Thoracic aorta (tissue), 2 donors: Measurements from ENCODE around the gene ATP2C2. TPM values are rescaled to one million over a fixed set of nuclear protein-coding genes. Genes with fewer than 3 reads are reported as not detected.

ENCODE experiments used
- ATAC-seq: fragments of 150-250 bp; one replicate; pipeline ENCODE4 v1.8.0; 2017; ENCODE audit warnings: low read depth; ENCODE audit not compliant: insufficient number of reproducible peaks, low FRiP score
- DNase-seq: peaks from one replicate; pipeline ENCODE4 v3.0.0-alpha.2; 2020; ENCODE audit warnings: low spot score
- H3K27ac ChIP-seq, 2 donors: fragments of 200-600 bp; sonication (generic); 1 replicate in 1 of 2; 2 replicates in 1 of 2; pipeline ENCODE4 v1.5.1; 2016; ENCODE audit warnings: mild to moderate bottlenecking in 2 of 2, moderate library complexity in 2 of 2
- H3K27me3 ChIP-seq: fragments of 200-600 bp; sonication (generic); replicated peaks from 2 replicates; pipeline ENCODE4 v1.6.0; 2016; ENCODE audit warnings: mild to moderate bottlenecking; ENCODE audit not compliant: insufficient read depth
- H3K36me3 ChIP-seq: fragments of 200-600 bp; sonication (generic); one replicate; pipeline ENCODE4 v1.5.1; 2016
- H3K4me1 ChIP-seq, 2 donors: fragments of 200-600 bp; sonication (generic); 1 replicate in 1 of 2; 2 replicates in 1 of 2; pipeline versions ENCODE4 v1.5.1 to v1.6.0; 2016; ENCODE audit warnings: low read depth in 2 of 2, mild to moderate bottlenecking in 1 of 2; ENCODE audit not compliant: control insufficient read depth in 1 of 2
- H3K4me3 ChIP-seq: fragments of 200-600 bp; sonication (generic); 2 replicates; pipeline ENCODE4 v1.5.1; 2016; ENCODE audit warnings: mild to moderate bottlenecking
- H3K9me3 ChIP-seq: fragments of 200-600 bp; sonication (generic); 2 replicates; pipeline ENCODE4 v1.5.1; 2016
- total RNA-seq, 2 donors: library from RNA; depleted of rRNA; stranded (reverse); fragments of >200 nt; gene quantifications; one replicate each; pipeline versions ENCODE4 v1.1.0 to v1.2.3, GENCODE V29; 2016
- TF ChIP-seq, protein P1 (sequence below): fragments of 200-600 bp; sonication (generic); IDR thresholded peaks from one replicate; pipeline ENCODE4 v1.5.1; 2019; ENCODE audit warnings: antibody characterized with exemption

ATP2C2 gene
- total RNA-seq, 2 donors from 2014 or later, result 0.28 to 0.54 TPM

DNA sequence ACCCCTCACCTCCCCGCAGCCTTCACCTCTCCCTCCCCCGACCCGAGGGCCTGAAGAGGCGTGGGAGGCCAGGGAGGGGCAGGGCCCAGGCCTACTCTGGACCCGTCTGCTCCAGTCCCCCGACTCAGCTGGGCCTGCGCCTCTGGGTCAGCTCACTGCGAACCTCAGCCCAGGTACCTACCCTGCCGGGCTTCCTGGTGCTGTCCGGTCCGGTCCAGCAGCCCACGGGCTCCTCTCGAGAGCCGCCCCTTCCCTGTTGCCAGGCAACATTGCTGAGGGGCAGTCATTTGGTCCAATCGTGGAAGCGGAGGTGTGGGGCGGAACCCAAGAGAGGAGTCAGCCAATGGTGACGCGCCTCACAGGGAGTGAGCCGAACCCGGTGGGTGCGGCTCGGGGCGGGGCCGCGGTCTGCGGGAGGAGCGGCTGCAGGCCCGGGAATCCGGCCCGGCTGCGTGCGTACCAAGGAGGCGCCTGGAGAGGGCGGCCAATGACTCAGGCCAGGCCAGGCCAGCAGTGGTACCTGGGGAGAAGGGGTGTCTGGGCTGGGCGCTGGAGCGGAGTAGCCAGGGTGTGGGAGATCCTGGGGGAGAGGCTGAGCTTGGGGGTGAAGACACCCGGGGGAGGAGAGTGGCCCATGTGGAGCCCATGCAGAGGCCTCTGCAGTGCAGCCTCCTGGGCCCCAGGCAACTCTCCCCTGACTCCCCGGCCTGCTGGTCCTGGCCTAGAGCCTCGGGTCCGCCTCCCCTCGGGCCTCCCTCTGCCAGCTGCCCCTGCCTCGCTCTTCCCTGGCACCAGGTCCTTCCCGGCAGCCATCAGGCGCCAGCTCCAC is 136.3 kb downstream of the ATP2C2 start, which contains the start of gene MEAK7:
MEAK7 (minus strand) TSS at position 240 of the 829 bp plus-strand sequence. CDS start 6,573 bp downstream, outside the sequence.
- H3K4me3 ChIP-seq, result peak within 1 kb of the TSS; percentile 89
- H3K27me3 ChIP-seq, result no peaks in the 10 kb centered on the region
- DNase-seq (peak; percentile 95), ATAC-seq (peak; percentile 89)
- TF ChIP-seq, protein P1, sequence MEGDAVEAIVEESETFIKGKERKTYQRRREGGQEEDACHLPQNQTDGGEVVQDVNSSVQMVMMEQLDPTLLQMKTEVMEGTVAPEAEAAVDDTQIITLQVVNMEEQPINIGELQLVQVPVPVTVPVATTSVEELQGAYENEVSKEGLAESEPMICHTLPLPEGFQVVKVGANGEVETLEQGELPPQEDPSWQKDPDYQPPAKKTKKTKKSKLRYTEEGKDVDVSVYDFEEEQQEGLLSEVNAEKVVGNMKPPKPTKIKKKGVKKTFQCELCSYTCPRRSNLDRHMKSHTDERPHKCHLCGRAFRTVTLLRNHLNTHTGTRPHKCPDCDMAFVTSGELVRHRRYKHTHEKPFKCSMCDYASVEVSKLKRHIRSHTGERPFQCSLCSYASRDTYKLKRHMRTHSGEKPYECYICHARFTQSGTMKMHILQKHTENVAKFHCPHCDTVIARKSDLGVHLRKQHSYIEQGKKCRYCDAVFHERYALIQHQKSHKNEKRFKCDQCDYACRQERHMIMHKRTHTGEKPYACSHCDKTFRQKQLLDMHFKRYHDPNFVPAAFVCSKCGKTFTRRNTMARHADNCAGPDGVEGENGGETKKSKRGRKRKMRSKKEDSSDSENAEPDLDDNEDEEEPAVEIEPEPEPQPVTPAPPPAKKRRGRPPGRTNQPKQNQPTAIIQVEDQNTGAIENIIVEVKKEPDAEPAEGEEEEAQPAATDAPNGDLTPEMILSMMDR, result no peak
- H3K9me3 ChIP-seq, result no peaks in the 10 kb centered on the region
- peaks cover 2% of the 10 kb centered on the region for H3K36me3 ChIP-seq
- peaks cover 16 to 20% of the 10 kb centered on the region in 2 donors for H3K4me1 ChIP-seq
- H3K27ac ChIP-seq, result peak within 1 kb of the TSS; percentile 66 to 79

- ATAC-seq, result no peak
- no peaks in the 10 kb centered on the region for H3K36me3 ChIP-seq
- peaks cover 16 to 20% of the 10 kb centered on the region in 2 donors for H3K4me1 ChIP-seq
- H3K27me3 ChIP-seq, result no peaks in the 10 kb centered on the region
- H3K9me3 ChIP-seq, result no peaks in the 10 kb centered on the region
- no peak for DNase-seq
- H3K4me3 ChIP-seq, result peak overlapping the region; percentile 89
- H3K27ac ChIP-seq, result peak overlapping the region; percentile 40 to 79
- TF ChIP-seq, protein P1, result no peak
Observed at GRCh38 chr16:84505249-84506187, 137.2 kb downstream of the ATP2C2 start.

DNA sequence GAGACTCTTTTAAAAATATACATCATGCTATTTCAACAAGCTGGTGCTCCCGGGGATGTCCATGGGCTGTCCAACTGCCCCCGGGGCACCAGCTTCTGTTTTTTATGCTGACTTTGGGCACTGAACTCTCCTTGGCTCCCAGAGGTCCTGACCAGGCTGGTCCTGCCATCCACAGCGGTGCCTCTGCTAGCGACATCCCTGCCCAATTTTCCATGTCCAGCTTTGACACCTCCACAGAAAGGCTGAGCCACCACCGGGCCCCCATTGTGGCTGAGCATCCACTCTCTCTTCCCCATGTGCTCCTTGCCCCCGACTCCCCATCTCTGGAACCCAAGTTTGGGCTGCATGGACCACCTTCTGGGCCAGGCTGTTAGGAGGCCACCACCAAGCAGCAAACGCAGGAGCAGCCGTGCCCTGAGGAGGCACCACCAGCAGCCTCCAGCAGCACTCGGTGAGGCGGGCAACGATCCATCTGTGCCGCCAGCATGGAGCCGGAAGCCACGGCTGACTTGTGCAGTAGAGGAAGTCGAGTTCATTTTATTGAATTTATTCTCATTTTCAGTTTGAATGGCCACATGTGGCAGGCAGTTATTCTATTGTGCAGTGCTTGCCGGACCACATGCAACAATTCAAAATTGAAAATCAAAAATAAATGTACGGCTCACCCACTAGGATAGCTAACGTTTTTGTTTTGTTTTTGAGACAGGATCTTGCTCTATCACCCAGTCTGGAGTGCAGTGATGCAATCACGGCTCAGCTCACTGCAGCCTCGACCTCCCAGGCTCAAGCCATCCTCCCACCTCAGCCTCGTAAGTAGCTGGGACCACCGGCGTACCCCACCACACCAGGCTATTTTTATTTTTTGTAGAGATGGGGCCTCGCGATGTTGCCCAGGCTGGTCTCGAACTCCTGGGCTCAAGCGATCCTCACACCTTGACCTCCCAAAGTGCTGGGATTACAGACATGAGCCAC is 139.0 kb downstream of the ATP2C2 start:
- H3K4me1 ChIP-seq, result peaks cover 16 to 29% of the 10 kb centered on the region in 2 donors
- H3K4me3 ChIP-seq, result no peak overlapping the region
- no peaks in the 10 kb centered on the region for H3K27me3 ChIP-seq
- ATAC-seq (no peak), DNase-seq (no peak)
- H3K9me3 ChIP-seq, result no peaks in the 10 kb centered on the region
- no peaks in the 10 kb centered on the region for H3K36me3 ChIP-seq
- TF ChIP-seq, protein P1, result no peak
- H3K27ac ChIP-seq, result no peak overlapping the region

DNA sequence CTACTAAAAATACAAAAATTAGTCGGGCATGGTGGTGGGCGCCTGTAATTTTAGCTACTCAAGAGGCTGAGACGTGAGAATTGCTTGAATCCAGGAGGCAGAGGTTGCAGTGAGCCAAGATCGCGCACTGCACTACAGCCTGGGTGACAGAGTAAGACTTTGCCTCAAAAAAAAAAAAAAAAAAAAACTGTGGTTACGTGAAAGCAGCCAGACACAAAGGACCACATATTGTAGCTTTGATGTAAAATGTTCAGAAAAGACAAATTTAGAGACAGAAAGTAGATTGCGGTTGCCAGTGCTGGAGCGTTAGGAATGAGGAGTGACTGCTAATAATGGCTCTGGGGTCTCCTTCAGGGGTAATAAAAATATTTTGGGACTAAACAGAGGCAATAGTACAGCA is 140.2 kb downstream of the ATP2C2 start:
- Histone ChIP-seq H3K9me3 (no peaks in the 10 kb centered on the region), H3K36me3 (no peaks in the 10 kb centered on the region), H3K27ac (no peak overlapping the region), H3K4me3 (no peak overlapping the region), H3K27me3 (no peaks in the 10 kb centered on the region), H3K4me1 (peaks cover 12 to 25% of the 10 kb centered on the region in 2 donors)
- DNase-seq (no peak), ATAC-seq (no peak)
- TF ChIP-seq, protein P1, result no peak
